ENCODE measurements around the gene SORT1.

DNA sequence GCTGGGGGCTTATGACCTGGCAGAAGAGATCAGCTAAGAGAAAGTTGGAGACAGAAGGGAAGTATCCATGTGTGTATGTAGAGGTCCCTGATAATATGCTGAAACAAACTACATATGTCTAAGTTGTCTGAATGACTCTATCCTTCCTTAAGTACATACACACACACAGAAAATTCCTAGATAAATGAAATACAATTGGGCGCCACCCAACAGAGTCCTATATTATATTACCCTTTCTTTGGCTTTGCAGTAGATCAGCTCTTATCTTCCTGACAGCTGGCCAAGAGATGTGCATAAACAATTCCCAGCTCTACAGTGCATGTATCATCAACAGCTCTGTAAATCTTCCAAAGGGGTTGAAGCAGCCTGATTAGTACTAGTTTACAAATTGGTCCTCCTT lies 40.1 kb downstream of the SORT1 start:
- TF ChIP-seq, protein P1, sequence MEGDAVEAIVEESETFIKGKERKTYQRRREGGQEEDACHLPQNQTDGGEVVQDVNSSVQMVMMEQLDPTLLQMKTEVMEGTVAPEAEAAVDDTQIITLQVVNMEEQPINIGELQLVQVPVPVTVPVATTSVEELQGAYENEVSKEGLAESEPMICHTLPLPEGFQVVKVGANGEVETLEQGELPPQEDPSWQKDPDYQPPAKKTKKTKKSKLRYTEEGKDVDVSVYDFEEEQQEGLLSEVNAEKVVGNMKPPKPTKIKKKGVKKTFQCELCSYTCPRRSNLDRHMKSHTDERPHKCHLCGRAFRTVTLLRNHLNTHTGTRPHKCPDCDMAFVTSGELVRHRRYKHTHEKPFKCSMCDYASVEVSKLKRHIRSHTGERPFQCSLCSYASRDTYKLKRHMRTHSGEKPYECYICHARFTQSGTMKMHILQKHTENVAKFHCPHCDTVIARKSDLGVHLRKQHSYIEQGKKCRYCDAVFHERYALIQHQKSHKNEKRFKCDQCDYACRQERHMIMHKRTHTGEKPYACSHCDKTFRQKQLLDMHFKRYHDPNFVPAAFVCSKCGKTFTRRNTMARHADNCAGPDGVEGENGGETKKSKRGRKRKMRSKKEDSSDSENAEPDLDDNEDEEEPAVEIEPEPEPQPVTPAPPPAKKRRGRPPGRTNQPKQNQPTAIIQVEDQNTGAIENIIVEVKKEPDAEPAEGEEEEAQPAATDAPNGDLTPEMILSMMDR (IDR thresholded peaks at IDR 0.05): no peak
- no peak for TF ChIP-seq POLR2A (IDR thresholded peaks at IDR 0.05)

Measured in Peyer's patch (tissue), 4 donors.